Spleen (tissue), 7 donors: Measurements from ENCODE around the gene NPSR1.

Experiments
- CTCF ChIP-seq, 11 experiments: fragments of 200-600 bp in 7 of 11; fragments of 450-650 bp in 4 of 11; sonication (generic) in 4 of 11; IDR thresholded peaks in 8 of 11; conservative IDR thresholded peaks in 3 of 11; 1 replicate in 7 of 11; 2 replicates in 4 of 11; pipeline versions ENCODE4 v1.4.0 to v1.8.0; 2016 to 2021; ENCODE audit warnings: antibody characterized with exemption in 11 of 11, inconsistent platforms in 4 of 11, mild to moderate bottlenecking in 1 of 11
- POLR2A ChIP-seq, 3 donors: fragments of 450-650 bp; IDR thresholded peaks; one replicate each; pipeline ENCODE4 v1.5.1; 2017; ENCODE audit warnings: antibody characterized with exemption in 3 of 3, mild to moderate bottlenecking in 1 of 3
- donor health status: DM: no; HTN: no; CAD: no; lungs with moderate emphysema.
- donor health status: DM: no; HTN: no; CAD: no.
- donor health status: DM: no; HTN: no; CAD: no.

GRCh38 chr7:34787586-34787985, 129.6 kb downstream of the NPSR1 start:
- TF ChIP-seq CTCF (IDR thresholded peaks at IDR 0.05 in 8 of 11, conservative IDR thresholded peaks at IDR 0.05 in 3 of 11) (no peak), POLR2A (IDR thresholded peaks at IDR 0.05) (no peak)
